Memory B cell (primary cell): Measurements from ENCODE around the gene ESAM.

Experiments used
- ATAC-seq: fragments of 150-1000 bp; cut with Tn5 transposase; 2 replicates; pipeline ENCODE4 v1.10.0; 2021; ENCODE audit warnings: low read depth, mild to moderate bottlenecking, moderate library complexity
- DNase-seq, 2 donors: peaks; one replicate each; pipeline ENCODE4 v3.0.0; 2022; ENCODE audit warnings: low spot score in 2 of 2
- H3K27ac Mint-ChIP-seq: one replicate; pipeline ENCODE4 v1.8.0; 2022; ENCODE audit warnings: mild to moderate bottlenecking, moderate library complexity, mixed read lengths
- H3K27me3 Mint-ChIP-seq: one replicate; pipeline ENCODE4 v1.8.0; 2022; ENCODE audit warnings: mixed read lengths
- H3K36me3 Mint-ChIP-seq: one replicate; pipeline ENCODE4 v1.8.0; 2022; ENCODE audit warnings: mild to moderate bottlenecking, mixed read lengths
- H3K4me1 Mint-ChIP-seq: one replicate; pipeline ENCODE4 v1.8.0; 2022; ENCODE audit warnings: mixed read lengths
- H3K4me3 Mint-ChIP-seq: one replicate; pipeline ENCODE4 v1.8.0; 2022; ENCODE audit warnings: mild to moderate bottlenecking, moderate library complexity, mixed read lengths
- H3K9me3 Mint-ChIP-seq: one replicate; pipeline ENCODE4 v1.8.0; 2022; ENCODE audit warnings: mixed read lengths

Gene ESAM

GRCh38 chr11:124740277-124740882, 21.7 kb downstream of the ESAM start:
- no peak overlapping the region for H3K27ac Mint-ChIP-seq
- DNase-seq (peak; percentile 34 to 55), ATAC-seq (peak; percentile 57)
- peak overlapping the region; percentile 85 for H3K4me3 Mint-ChIP-seq
- peaks cover 2% of the 10 kb centered on the region for H3K36me3 Mint-ChIP-seq
- H3K27me3 Mint-ChIP-seq = peaks cover 6% of the 10 kb centered on the region
- H3K9me3 Mint-ChIP-seq = no peaks in the 10 kb centered on the region
- peaks cover 19% of the 10 kb centered on the region for H3K4me1 Mint-ChIP-seq

GRCh38 chr11:124739479-124740276, 22.4 kb downstream of the ESAM start, which contains the start of gene NRGN:
NRGN (plus strand) TSS chr11:124739942; CDS start chr11:124740085, 143 bp downstream.
- peak; percentile 66 to 74 for DNase-seq
- Mint-ChIP-seq H3K27me3 (peaks cover 6% of the 10 kb centered on the region), H3K27ac (no peak within 1 kb of the TSS), H3K4me3 (peak within 1 kb of the TSS; percentile 85), H3K4me1 (peaks cover 19% of the 10 kb centered on the region), H3K9me3 (no peaks in the 10 kb centered on the region), H3K36me3 (peaks cover 2% of the 10 kb centered on the region)
- ATAC-seq = peak; percentile 90

DNA sequence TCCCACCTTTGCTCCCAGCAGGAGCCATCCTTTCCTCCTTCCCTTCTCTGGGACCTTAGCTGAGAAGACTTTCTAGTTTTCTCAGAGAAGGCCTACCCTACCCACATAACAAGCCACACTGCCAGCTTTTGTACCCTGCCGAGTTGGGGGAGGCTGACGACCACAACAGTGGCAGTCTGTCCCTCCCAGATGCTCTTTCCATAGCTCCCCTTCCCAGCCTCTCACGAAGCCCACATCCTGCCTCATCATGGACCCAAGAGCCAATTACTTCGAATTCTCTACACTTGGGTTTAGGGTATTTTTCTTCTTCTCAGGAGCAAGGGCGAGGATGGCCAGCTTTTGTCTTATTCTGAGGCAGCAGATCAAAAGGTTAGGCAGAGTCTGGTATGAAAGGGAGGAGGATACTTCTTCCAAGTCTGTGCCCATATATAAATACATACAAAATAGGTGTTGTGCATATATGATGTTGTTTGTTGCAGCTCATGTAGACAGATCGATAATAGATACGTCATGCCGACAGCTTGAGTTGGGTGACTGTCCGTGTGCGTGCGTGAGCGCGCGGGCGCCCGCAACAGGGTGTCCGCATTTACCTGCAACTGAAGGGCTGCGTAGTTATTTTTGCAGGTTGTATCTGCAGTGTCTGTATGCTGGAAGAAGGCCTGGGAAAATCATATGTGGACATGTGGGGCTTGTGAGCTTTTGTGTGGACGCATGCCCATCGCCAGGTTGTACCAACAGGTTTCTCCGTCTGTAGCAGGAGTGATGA, 23.2 kb downstream of the ESAM start:
- Mint-ChIP-seq H3K4me3 (peak overlapping the region; percentile 85), H3K36me3 (peaks cover 2% of the 10 kb centered on the region), H3K27me3 (peaks cover 6% of the 10 kb centered on the region), H3K4me1 (peaks cover 19% of the 10 kb centered on the region), H3K9me3 (no peaks in the 10 kb centered on the region), H3K27ac (no peak overlapping the region)
- no peak for ATAC-seq
- no peak for DNase-seq

- H3K36me3 Mint-ChIP-seq = no peaks in the 10 kb centered on the region
Measured at GRCh38 chr11:124737638-124738305, 24.3 kb downstream of the ESAM start.

DNA sequence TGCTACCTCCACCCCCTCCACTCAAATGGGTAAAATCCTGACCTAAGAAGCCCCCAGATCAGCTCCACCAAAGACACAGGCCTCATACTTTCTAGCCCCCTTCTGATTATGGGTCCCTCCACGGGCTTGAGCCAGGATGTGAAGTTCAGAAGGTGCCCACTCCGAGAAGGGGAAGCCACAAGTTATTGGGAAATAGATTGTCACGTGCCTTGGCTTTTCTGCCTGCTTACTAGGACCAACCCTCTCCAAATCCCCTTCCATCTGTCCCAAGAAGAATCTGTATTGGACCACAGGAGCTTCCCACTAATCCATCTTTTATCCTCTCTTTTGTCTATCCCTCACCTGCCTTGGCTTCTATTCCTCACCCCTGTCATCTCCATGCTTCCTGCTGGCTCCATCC, 25.4 kb downstream of the ESAM start:
- DNase-seq (no peak), ATAC-seq (no peak)
- H3K27ac Mint-ChIP-seq = no peak overlapping the region
- H3K27me3 Mint-ChIP-seq = peaks cover 3% of the 10 kb centered on the region
- H3K9me3 Mint-ChIP-seq = no peaks in the 10 kb centered on the region
- no peaks in the 10 kb centered on the region for H3K36me3 Mint-ChIP-seq
- no peak overlapping the region for H3K4me3 Mint-ChIP-seq
- H3K4me1 Mint-ChIP-seq = peaks cover 19% of the 10 kb centered on the region

More at GRCh38 chr11:124737638-124738305, 24.3 kb downstream of the ESAM start:
- ATAC-seq = no peak
- Mint-ChIP-seq H3K27ac (no peak overlapping the region), H3K4me3 (no peak overlapping the region), H3K4me1 (peaks cover 19% of the 10 kb centered on the region), H3K27me3 (peaks cover 6% of the 10 kb centered on the region), H3K9me3 (no peaks in the 10 kb centered on the region)
- no peak for DNase-seq

- no peak overlapping the region for H3K4me3 Mint-ChIP-seq
- no peak for DNase-seq
- H3K27me3 Mint-ChIP-seq = no peaks in the 10 kb centered on the region
Measured at GRCh38 chr11:124732230-124732629, 29.9 kb downstream of the ESAM start.

DNA sequence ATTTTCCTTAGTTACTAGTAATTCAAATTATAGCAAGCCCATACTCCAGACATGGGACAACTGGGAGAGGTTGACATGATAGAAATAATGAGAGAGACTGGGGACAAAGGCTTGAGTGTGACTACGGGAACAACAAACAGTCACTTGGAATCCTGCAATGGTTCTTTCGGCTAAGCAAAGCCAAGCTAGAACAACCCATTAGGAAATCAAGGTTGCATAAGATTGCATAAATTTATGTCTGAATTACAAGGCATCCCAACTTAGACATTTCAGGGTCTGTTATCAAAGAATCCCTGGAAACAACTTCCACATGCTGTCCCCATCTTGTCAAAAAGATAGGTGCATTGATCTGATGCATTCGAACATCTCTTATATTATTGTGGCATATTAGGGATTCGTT, 32.5 kb downstream of the ESAM start:
- peaks cover 18% of the 10 kb centered on the region for H3K4me1 Mint-ChIP-seq
- H3K4me3 Mint-ChIP-seq = no peak overlapping the region
- no peak overlapping the region for H3K27ac Mint-ChIP-seq
- no peaks in the 10 kb centered on the region for H3K36me3 Mint-ChIP-seq
- peaks cover 9% of the 10 kb centered on the region for H3K27me3 Mint-ChIP-seq
- H3K9me3 Mint-ChIP-seq = no peaks in the 10 kb centered on the region
- DNase-seq (no peak), ATAC-seq (no peak)

More at GRCh38 chr11:124732230-124732629, 29.9 kb downstream of the ESAM start:
- Mint-ChIP-seq H3K36me3 (no peaks in the 10 kb centered on the region), H3K9me3 (no peaks in the 10 kb centered on the region), H3K4me1 (peaks cover 6% of the 10 kb centered on the region), H3K27ac (no peak overlapping the region)
- ATAC-seq = no peak

- H3K27me3 Mint-ChIP-seq = peaks cover 12% of the 10 kb centered on the region
- no peaks in the 10 kb centered on the region for H3K9me3 Mint-ChIP-seq
- no peak overlapping the region for H3K4me3 Mint-ChIP-seq
- H3K27ac Mint-ChIP-seq = no peak overlapping the region
- H3K36me3 Mint-ChIP-seq = no peaks in the 10 kb centered on the region
- DNase-seq = no peak
- H3K4me1 Mint-ChIP-seq = peaks cover 18% of the 10 kb centered on the region
- no peak for ATAC-seq
Measured at GRCh38 chr11:124728134-124728533, 34.0 kb downstream of the ESAM start.

GRCh38 chr11:124727474-124727873, 34.6 kb downstream of the ESAM start:
- Mint-ChIP-seq H3K36me3 (peaks cover 3% of the 10 kb centered on the region), H3K27ac (no peak overlapping the region), H3K9me3 (no peaks in the 10 kb centered on the region), H3K4me3 (no peak overlapping the region), H3K27me3 (peaks cover 18% of the 10 kb centered on the region), H3K4me1 (peaks cover 18% of the 10 kb centered on the region)
- DNase-seq (no peak), ATAC-seq (no peak)

DNA sequence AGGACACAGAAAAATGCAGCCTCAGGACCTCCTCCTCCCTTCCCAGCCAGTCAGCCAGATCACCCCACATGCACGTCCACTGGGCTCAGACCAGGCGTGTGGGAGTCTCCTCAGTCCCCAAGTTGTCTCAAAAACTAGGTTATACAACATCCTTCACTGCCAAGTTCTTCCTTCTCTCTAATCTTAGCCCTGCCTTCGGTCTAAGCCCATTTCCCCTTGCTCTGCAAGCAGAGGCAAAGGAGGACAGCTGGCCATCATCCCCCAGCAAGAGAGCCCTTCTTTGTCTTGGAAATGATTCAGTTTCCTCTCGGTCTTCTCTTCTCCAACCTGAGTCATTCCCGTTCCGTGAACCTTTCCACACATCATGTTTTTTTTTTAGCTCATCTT, 36.4 kb downstream of the ESAM start:
- peak; percentile 15 for ATAC-seq
- Mint-ChIP-seq H3K4me3 (peak overlapping the region; percentile 45), H3K27me3 (peaks cover 26% of the 10 kb centered on the region), H3K9me3 (no peaks in the 10 kb centered on the region), H3K4me1 (peaks cover 15% of the 10 kb centered on the region), H3K36me3 (peaks cover 3% of the 10 kb centered on the region), H3K27ac (no peak overlapping the region)
- no peak for DNase-seq

GRCh38 chr11:124724979-124725718, 36.9 kb downstream of the ESAM start:
- Mint-ChIP-seq H3K27ac (no peak overlapping the region), H3K4me1 (peaks cover 15% of the 10 kb centered on the region), H3K9me3 (no peaks in the 10 kb centered on the region), H3K4me3 (peak overlapping the region; percentile 58), H3K36me3 (peaks cover 3% of the 10 kb centered on the region), H3K27me3 (peaks cover 26% of the 10 kb centered on the region)
- ATAC-seq (peak; percentile 74), DNase-seq (no peak)

DNA sequence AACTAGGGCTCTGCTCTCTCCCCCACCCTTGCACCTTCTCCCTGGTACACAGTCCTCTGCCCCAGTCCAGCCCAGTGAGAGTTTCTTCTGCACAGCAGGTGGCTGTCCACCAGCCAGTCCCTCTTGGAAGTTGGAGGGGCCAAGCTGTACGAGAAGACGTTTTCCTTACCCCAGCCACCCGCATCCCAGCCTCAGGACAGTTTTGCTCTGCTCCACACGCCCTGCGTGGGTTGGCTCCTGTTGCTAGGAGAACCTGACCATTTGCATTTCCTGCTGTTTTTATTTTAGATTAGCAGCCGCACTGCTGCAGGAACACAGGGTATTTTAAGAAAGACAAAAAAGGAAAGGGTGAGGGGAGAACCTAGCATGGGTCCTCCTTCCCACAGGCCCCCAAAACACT, 39.9 kb downstream of the ESAM start:
- Mint-ChIP-seq H3K27ac (no peak overlapping the region), H3K9me3 (no peaks in the 10 kb centered on the region), H3K27me3 (peaks cover 38% of the 10 kb centered on the region), H3K4me3 (no peak overlapping the region), H3K36me3 (peaks cover 6% of the 10 kb centered on the region), H3K4me1 (peaks cover 25% of the 10 kb centered on the region)
- DNase-seq (no peak), ATAC-seq (no peak)

DNA sequence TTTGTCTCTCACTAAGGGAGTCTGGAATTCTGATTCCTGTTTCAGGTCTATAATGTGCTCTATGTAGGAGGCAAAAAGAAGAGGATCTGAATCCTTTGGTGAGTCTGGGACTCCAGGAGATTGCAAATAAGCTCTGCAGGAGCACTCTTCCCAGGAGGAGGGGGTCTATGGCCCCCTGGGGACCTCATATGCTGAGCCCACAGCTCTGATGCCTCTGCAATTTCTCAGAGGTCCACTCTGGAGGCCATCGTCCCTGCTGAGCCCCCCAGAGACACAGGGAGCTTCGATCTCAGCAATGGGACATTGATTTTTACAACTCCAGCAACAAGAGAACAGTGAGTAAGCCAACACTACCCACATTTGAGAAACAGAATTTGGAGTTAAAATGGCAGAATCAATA, 42.6 kb downstream of the ESAM start:
- H3K4me3 Mint-ChIP-seq = no peak overlapping the region
- peaks cover 10% of the 10 kb centered on the region for H3K4me1 Mint-ChIP-seq
- peaks cover 34% of the 10 kb centered on the region for H3K27me3 Mint-ChIP-seq
- no peak overlapping the region for H3K27ac Mint-ChIP-seq
- H3K9me3 Mint-ChIP-seq = no peaks in the 10 kb centered on the region
- ATAC-seq (no peak), DNase-seq (no peak)
- H3K36me3 Mint-ChIP-seq = peaks cover 6% of the 10 kb centered on the region
